ENCODE data around the gene LSM7.

The LSM7 gene

DNA sequence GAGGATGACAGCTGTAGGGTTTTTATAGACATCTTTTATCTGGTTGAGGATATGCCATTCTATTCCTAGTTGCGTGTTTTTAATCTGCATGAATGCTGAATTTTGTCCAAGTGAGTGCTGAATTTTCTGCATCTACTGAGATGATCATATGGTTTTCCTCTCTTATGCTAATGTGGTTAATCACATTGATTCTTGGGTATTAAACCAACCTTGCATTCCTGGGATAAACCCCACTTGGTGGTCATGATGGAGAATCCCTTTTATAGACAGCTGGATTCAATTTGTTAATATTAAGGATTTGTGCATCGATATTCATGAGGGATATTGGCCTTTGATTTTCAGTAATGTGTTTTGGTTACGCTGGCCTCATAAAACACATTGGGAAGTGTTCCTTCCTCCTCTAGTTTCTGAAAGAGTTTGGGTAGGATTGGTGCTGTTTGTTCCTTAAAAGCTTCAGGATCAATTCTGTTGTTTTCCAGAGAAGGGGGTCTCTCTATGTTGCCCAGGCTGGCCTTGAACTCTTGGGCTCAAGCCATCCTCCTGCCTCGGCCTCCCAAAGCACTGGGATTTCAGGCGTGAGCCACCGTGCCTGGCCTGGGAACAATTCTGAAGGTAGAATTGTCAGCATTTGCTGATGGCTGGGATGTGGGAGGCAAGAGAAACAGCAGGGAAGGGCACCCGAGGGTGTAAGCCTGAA is 13.1 kb downstream of the LSM7 start:
- no peak for TF ChIP-seq POLR2A (IDR thresholded peaks at IDR 0.05; ENCODE audit: low read length)
- TF ChIP-seq GATA1 (IDR thresholded peaks at IDR 0.05; ENCODE audit: low read depth, low read length), result no peak
- no peak for DNase-seq

- TF ChIP-seq POLR2A (IDR thresholded peaks at IDR 0.05; ENCODE audit: low read length) (no peak), GATA1 (IDR thresholded peaks at IDR 0.05; ENCODE audit: low read depth, low read length) (no peak)
- DNase-seq, result no peak
Measured at GRCh38 chr19:2312820-2313501, 15.4 kb downstream of the LSM7 start.

GRCh38 chr19:2311093-2311492 is 17.3 kb downstream of the LSM7 start:
- TF ChIP-seq POLR2A (IDR thresholded peaks at IDR 0.05; ENCODE audit: low read length), result no peak
- no peak for TF ChIP-seq GATA1 (IDR thresholded peaks at IDR 0.05; ENCODE audit: low read depth, low read length)

GRCh38 chr19:2309734-2310362 is 18.5 kb downstream of the LSM7 start:
- TF ChIP-seq GATA1 (IDR thresholded peaks at IDR 0.05; ENCODE audit: low read depth, low read length), result no peak
- no peak for TF ChIP-seq POLR2A (IDR thresholded peaks at IDR 0.05; ENCODE audit: low read length)
- no peak for DNase-seq

More at GRCh38 chr19:2311093-2311492, 17.3 kb downstream of the LSM7 start:
- DNase-seq, result no peak

DNA sequence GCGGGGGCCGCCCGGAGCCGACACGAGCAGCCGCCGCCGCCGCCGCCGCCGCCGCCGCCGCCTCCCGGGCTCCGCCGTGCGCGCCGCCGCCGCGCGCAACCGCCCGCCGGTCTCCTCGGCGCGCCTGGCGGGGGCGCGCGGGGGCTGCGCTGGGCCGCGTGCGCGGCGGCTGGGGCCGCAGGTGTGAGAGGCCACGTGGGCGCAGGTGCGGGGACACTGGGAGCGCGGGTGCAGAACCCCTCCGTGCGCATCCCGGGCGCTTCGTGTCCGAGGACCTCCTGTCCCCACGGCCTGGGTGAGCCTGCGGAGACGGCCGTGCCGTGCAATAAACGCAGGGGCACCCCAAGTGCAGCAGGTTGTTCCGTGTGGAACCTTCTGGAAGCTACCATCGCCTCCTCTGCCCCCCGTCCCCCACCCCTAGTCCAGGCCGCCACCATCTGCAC is 20.3 kb downstream of the LSM7 start, which contains the start of gene LINGO3:
TSS of gene LINGO3 (minus strand) at position 41 of the 443 bp plus-strand sequence. CDS start 16,378 bp downstream, outside the sequence.
- TF ChIP-seq POLR2A (IDR thresholded peaks at IDR 0.05; ENCODE audit: low read length) (no peak), GATA1 (IDR thresholded peaks at IDR 0.05; ENCODE audit: low read depth, low read length) (no peak)
- no peak for DNase-seq

GRCh38 chr19:2307518-2308012 is 20.8 kb downstream of the LSM7 start:
- TF ChIP-seq GATA1 (IDR thresholded peaks at IDR 0.05; ENCODE audit: low read depth, low read length) (no peak), POLR2A (IDR thresholded peaks at IDR 0.05; ENCODE audit: low read length) (no peak)
- no peak for DNase-seq

- no peak for DNase-seq
- TF ChIP-seq GATA1 (IDR thresholded peaks at IDR 0.05; ENCODE audit: low read depth, low read length), result no peak
- no peak for TF ChIP-seq POLR2A (IDR thresholded peaks at IDR 0.05; ENCODE audit: low read length)
Measured at GRCh38 chr19:2306971-2307370, 21.4 kb downstream of the LSM7 start.

DNA sequence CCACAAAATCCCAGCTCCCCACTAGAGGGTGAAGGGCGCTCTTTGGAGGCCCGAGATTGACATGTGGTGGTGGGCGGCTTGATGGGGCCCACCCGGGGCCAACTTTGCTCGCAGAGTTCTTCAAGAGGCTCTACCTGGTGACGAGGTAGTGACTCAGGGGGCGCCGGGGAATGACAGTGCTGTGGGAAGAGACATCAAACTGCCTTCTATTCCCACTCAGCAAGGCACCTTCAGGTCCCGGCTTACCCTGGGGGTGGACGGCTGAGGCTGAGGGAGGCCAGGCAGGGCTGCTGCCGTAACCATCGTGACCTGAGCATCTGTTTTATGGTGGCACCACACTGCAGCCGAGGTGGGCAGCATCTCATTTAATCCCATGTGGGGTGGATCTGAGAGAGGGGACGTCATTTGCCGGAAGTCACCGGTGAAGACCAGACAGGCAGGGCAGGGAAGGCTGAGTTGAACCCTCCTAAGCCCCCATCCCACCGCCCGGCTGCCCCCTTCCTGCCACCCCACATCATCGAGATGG is 22.0 kb downstream of the LSM7 start:
- no peak for DNase-seq
- TF ChIP-seq POLR2A (IDR thresholded peaks at IDR 0.05; ENCODE audit: low read length), result no peak
- TF ChIP-seq GATA1 (IDR thresholded peaks at IDR 0.05; ENCODE audit: low read depth, low read length), result no peak

GRCh38 chr19:2305452-2306280 is 22.7 kb downstream of the LSM7 start:
- TF ChIP-seq GATA1 (IDR thresholded peaks at IDR 0.05; ENCODE audit: low read depth, low read length) (no peak), POLR2A (IDR thresholded peaks at IDR 0.05; ENCODE audit: low read length) (no peak)
- DNase-seq, result no peak

DNA sequence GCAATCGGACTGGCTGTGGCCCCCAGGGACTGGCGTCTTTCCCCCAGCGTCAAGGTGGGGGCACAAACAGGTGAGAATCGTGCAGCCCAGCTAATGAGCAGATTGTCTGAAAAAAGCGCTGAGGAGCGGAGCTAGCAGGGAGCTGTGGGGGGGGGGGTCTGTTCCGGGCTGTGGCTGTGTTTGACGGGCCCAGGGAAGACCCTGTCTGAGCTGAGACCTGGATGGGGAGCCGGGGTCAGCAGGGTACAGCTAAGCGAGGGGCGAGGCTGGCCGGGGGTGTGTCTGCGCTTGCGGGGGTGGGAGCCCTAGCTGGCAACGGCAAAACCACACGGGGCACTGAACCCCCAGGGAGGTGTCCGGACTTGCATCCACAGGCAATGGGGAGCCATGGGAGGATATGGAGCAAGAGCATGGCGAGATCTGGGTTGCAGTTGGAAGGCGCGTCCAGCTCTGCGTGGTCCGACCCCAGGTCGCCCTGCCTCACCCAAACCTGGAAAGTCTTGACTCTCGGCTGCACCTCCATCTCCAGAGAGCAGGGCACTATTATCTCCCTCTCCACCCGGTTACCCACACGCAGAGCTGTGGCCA is 25.1 kb downstream of the LSM7 start:
- TF ChIP-seq GATA1 (IDR thresholded peaks at IDR 0.05; ENCODE audit: low read depth, low read length), result no peak
- no peak for TF ChIP-seq POLR2A (IDR thresholded peaks at IDR 0.05; ENCODE audit: low read length)
- DNase-seq, result no peak

GRCh38 chr19:2302319-2303210 is 25.8 kb downstream of the LSM7 start:
- DNase-seq, result peak in 1 of 2 experiments; percentile 31

GRCh38 chr19:2300533-2300932 is 27.9 kb downstream of the LSM7 start:
- TF ChIP-seq POLR2A (IDR thresholded peaks at IDR 0.05; ENCODE audit: low read length), result no peak
- TF ChIP-seq GATA1 (IDR thresholded peaks at IDR 0.05; ENCODE audit: low read depth, low read length), result no peak
- no peak for DNase-seq

More at GRCh38 chr19:2302319-2303210, 25.8 kb downstream of the LSM7 start:
- TF ChIP-seq GATA1 (IDR thresholded peaks at IDR 0.05; ENCODE audit: low read depth, low read length) (no peak), POLR2A (IDR thresholded peaks at IDR 0.05; ENCODE audit: low read length) (no peak)

Measured in erythroblast (primary cell).